ENCODE data around the gene NUDT6. TPM values are rescaled to one million over a fixed set of nuclear protein-coding genes. Genes with fewer than 3 reads are reported as not detected.

NUDT6 gene
- total and polyA plus RNA-seq, 7 donors = 3.3 to 7.6 (median 4.0) TPM

- no peak for TF ChIP-seq CTCF (IDR thresholded peaks at IDR 0.05)
- H3K27me3 ChIP-seq (ENCODE audit: insufficient read depth in 3 of 3, low read length in 2 of 3) = no peaks in the 10 kb centered on the region
- H3K4me1 ChIP-seq = no peaks in the 10 kb centered on the region
- no peak overlapping the region for H3K4me3 ChIP-seq
- H3K9me3 ChIP-seq = no peaks in the 10 kb centered on the region
- peaks cover 0 to 37% of the 10 kb centered on the region in 2 donors for H3K36me3 ChIP-seq (ENCODE audit: insufficient read depth in 1 of 2, low read depth in 1 of 2)
- DNase-seq (no peak), ATAC-seq (no peak)
- intact Hi-C loops (cut with DNase I) = loop anchor here in 1 of 2 donors (10.0 kb wide), 1 partner anchor 313 kb away; no protein-coding TSS in a partner anchor
- no peak overlapping the region for H3K27ac ChIP-seq
- WGBS, 3 donors = 92 to 98% (median 98%) methylated on average over 1 of the region's 1 CpG
Measured at GRCh38 chr4:122908223-122908622, 14.2 kb downstream of the NUDT6 start.

GRCh38 chr4:122906859-122907305, 15.5 kb downstream of the NUDT6 start:
- no peaks in the 10 kb centered on the region for H3K4me1 ChIP-seq
- no peak overlapping the region for H3K27ac ChIP-seq
- no peak for DNase-seq
- H3K4me3 ChIP-seq = no peak overlapping the region
- H3K9me3 ChIP-seq = no peaks in the 10 kb centered on the region
- TF ChIP-seq CTCF (IDR thresholded peaks at IDR 0.05) = no peak
- intact Hi-C loops (cut with DNase I) = loop anchor here in 1 of 2 donors (10.0 kb wide), 1 partner anchor 312 kb away; no protein-coding TSS in a partner anchor
- peaks cover 0 to 28% of the 10 kb centered on the region in 2 donors for H3K36me3 ChIP-seq (ENCODE audit: insufficient read depth in 1 of 2, low read depth in 1 of 2)
- WGBS, 3 donors = 88 to 95% (median 92%) methylated on average over 7 of the region's 7 CpGs
- no peaks in the 10 kb centered on the region for H3K27me3 ChIP-seq (ENCODE audit: insufficient read depth in 3 of 3, low read length in 2 of 3)
- ATAC-seq = no peak

- no peaks in the 10 kb centered on the region for H3K9me3 ChIP-seq
- no peak overlapping the region for H3K27ac ChIP-seq
- no peaks in the 10 kb centered on the region for H3K4me1 ChIP-seq
- H3K36me3 ChIP-seq (ENCODE audit: insufficient read depth in 1 of 2, low read depth in 1 of 2) = peaks cover 0 to 14% of the 10 kb centered on the region in 2 donors
- H3K27me3 ChIP-seq (ENCODE audit: insufficient read depth in 3 of 3, low read length in 2 of 3) = no peaks in the 10 kb centered on the region
- no peak overlapping the region for H3K4me3 ChIP-seq
- DNase-seq (no peak), ATAC-seq (no peak)
- intact Hi-C loops (cut with DNase I) = loop anchor here in 1 of 2 donors (10.0 kb wide), 1 partner anchor 309 kb away; no protein-coding TSS in a partner anchor
- no peak for TF ChIP-seq CTCF (IDR thresholded peaks at IDR 0.05)
Measured at GRCh38 chr4:122903766-122904288, 18.6 kb downstream of the NUDT6 start.

- Histone ChIP-seq H3K27me3 (ENCODE audit: insufficient read depth in 3 of 3, low read length in 2 of 3) (no peaks in the 10 kb centered on the region), H3K27ac (no peak overlapping the region), H3K9me3 (no peaks in the 10 kb centered on the region), H3K4me1 (no peaks in the 10 kb centered on the region), H3K36me3 (ENCODE audit: insufficient read depth in 1 of 2, low read depth in 1 of 2) (peaks cover 0 to 26% of the 10 kb centered on the region in 2 donors), H3K4me3 (no peak overlapping the region)
- DNase-seq = no peak
- TF ChIP-seq CTCF (IDR thresholded peaks at IDR 0.05) = no peak
- intact Hi-C loops (cut with DNase I) = loop anchor here in 1 of 2 donors (10.0 kb wide), 1 partner anchor 307 kb away; no protein-coding TSS in a partner anchor
- WGBS, 3 donors = 62 to 71% (median 71%) methylated on average over 2 of the region's 2 CpGs
- ATAC-seq = no peak
Measured at GRCh38 chr4:122901247-122902010, 21.0 kb downstream of the NUDT6 start.

Data from psoas muscle (tissue), 8 donors.